SK-N-MC (cell line): ENCODE measurements around the gene KCNJ6.

ENCODE experiments used
- EZH2 ChIP-seq: fragments of 200-600 bp; sonication (generic); IDR thresholded peaks from one replicate; pipeline ENCODE4 v1.6.1; 2017; ENCODE audit warnings: antibody characterized with exemption
- POLR2AphosphoS5 ChIP-seq: IDR thresholded peaks from 2 replicates; pipeline ENCODE4 v1.6.1; 2012; ENCODE audit warnings: mild to moderate bottlenecking, low read depth, low read length, borderline replicate concordance

GRCh38 chr21:37937668-37938067 is 21.4 kb upstream of the KCNJ6 start:
- TF ChIP-seq POLR2AphosphoS5 (no peak), EZH2 (no peak)
